NCI-H2227 (cell line): ENCODE results near the gene KCNJ4.
"Not testable (repeated sequence)": the region's sequence is repeated elsewhere in the genome, so short reads cannot be mapped to it uniquely, and the experiment has no call there.

Experiments used
- DNase-seq: peaks from one replicate; lab custom pipeline; 2025; ENCODE audit not compliant: unreplicated experiment; lab: John Stamatoyannopoulos, UW

KCNJ4 gene

DNA sequence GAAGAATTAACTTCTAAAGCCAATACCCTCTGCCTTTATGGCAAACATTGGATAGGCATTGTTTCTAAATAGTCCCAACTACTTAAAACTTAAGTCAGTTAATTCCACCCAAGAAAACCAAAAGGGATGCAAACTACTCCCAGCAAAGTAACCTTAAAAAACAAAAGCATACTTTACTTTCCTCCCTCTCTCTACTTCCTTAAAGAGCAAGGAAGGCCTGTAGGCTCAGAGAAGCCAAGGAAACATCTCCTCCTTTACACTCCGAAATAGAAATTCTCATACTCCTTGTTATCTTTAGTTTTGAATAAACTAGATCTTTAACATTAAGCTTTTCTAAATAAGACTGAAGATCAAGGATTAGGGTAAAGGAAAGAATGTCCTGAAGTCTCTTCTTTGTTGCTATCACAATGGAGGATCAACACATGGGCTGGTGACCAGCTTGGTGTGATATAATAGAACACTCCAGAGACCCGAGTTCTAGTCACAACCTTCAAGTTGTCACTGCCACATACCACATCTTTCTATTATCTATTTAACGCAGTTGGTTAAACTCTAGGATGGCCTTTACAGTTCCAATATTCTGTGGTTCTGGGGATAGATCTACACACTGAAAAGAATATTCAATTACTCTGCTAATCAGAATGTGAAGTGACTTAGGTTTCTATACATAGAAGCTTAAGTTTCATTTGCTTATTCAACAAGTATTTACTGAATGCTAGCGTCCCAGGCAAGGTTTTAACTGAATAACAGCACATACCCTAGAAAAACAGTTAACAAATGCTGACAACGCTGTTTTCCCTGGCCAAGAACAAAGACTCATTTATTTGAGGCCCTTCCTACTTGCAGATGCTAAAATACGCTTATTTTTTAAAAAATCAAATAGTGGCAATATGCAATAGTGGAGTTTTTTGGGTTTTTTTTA lies 66.2 kb downstream of the KCNJ4 start:
- not testable (repeated sequence) for DNase-seq

DNA sequence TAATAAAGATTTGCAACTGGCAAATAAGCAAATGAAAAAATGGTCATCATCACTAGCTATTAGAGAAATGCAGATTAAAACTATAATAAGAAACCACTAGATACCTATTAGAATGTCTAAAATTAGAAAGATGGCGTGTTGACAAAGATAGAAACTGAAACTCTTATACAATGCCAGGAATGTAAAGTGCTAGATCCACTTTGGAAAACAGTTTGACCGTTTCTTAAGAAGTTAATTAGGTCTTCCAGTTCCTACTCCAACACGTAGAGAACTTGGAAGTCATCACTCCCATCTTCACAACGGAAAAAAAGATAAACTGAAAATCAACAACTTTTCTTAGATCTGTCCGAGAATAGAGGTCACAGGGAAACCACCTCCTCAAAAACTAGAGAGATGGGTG lies 68.1 kb downstream of the KCNJ4 start:
- DNase-seq = not testable (repeated sequence)

DNA sequence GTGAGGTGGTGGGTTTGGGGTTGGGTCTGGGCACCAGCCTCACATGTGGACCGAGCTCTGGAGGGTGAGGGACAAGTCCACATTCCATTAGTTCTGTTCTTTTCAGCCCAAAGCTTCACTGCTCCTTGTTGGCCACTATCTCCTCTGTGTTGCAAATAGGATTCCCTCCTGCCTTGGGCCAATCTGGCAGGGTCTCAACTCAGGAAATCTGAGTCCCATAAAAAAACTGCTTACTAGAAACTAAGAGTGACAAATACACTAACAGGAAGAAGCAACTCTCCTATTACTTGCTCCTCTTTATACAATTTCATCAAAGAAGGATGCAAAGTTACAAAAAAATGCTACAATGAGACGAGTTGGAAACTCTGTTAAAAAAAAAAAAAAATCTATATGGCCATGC lies 71.6 kb downstream of the KCNJ4 start:
- no peak for DNase-seq

DNA sequence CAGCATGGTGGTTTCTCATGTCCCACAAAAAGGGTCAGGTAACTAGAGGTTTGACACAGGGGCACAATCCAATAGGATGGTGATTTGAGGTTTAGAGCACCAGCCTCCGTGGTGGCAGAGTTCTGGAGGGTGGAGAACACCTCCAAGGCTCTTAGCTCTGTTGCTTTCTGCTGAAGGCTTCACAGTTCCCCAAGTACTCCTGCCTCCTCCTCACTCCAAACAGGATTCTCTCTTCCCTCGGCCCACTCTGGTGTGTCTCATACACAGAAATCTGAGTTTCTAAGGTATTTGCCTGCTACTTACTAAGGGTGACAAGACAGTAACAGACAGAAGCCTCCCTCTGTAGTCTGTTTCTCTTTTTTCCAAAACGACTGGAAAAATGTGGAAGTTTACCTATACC lies 73.6 kb downstream of the KCNJ4 start:
- DNase-seq = not testable (repeated sequence)
